HepG2 (cell line): ENCODE results near the gene LOXL3. TPM values are rescaled to one million over a fixed set of nuclear protein-coding genes. Genes with fewer than 3 reads are reported as not detected.

ENCODE experiments used
- ARID5B ChIP-seq: IDR thresholded peaks from 2 replicates; pipeline ENCODE4 v1.4.0; 2020; ENCODE audit warnings: mild to moderate bottlenecking, missing genetic modification reagents
- GMEB2 ChIP-seq: IDR thresholded peaks from 2 replicates; pipeline ENCODE4 v1.6.1; 2016; ENCODE audit warnings: missing biosample characterization, missing genetic modification reagents, low read depth
- IKZF5 ChIP-seq: IDR thresholded peaks from 2 replicates; pipeline ENCODE4 v1.6.1; 2018; ENCODE audit warnings: missing genetic modification reagents, mild to moderate bottlenecking, missing compliant biosample characterization
- KLF6 ChIP-seq: IDR thresholded peaks from 2 replicates; pipeline ENCODE4 v1.8.0; 2016; ENCODE audit warnings: missing biosample characterization, missing genetic modification reagents
- MAZ ChIP-seq, 2 experiments: sonication (generic) in 1 of 2; formaldehyde crosslinking in 1 of 2; IDR thresholded peaks; 2 replicates each; pipeline versions ENCODE4 v1.5.0 to v1.6.1; 2012 to 2020; ENCODE audit warnings: low read depth in 2 of 2, mild to moderate bottlenecking in 2 of 2, borderline replicate concordance in 1 of 2, improper control_type of control experiment in 1 of 2, low read length in 1 of 2, missing genetic modification reagents in 1 of 2, moderate library complexity in 1 of 2
- MXI1 ChIP-seq: IDR thresholded peaks from 3 replicates; pipeline ENCODE4 v1.6.1; 2012; ENCODE audit warnings: low read depth, low read length, inconsistent platforms, borderline replicate concordance
- POLR2AphosphoS2 ChIP-seq: IDR thresholded peaks from 2 replicates; pipeline ENCODE4 v1.6.1; 2011; ENCODE audit warnings: low read depth, low read length, improper control_type of control experiment
- ZBTB3 ChIP-seq: sonication (generic); formaldehyde crosslinking; IDR thresholded peaks from 2 replicates; pipeline ENCODE4 v1.4.0; 2020; ENCODE audit warnings: low read depth, mild to moderate bottlenecking, moderate library complexity, missing genetic modification reagents, borderline replicate concordance
- ZNF747 ChIP-seq: sonication (generic); formaldehyde crosslinking; IDR thresholded peaks from 2 replicates; pipeline ENCODE4 v1.8.1; 2023; ENCODE audit warnings: missing genetic modification reagents, mild to moderate bottlenecking, borderline replicate concordance
- polyA plus RNA-seq, 8 experiments: library from polyadenylated mRNA; depleted of rRNA in 3 of 8; stranded (reverse) in 7 of 8; unstranded in 1 of 8; fragments of >200 nt; fragmentation: Illumina TruSeq in 4 of 8; extraction: Trizol in 4 of 8; gene quantifications; 2 replicates each; pipeline versions ENCODE4 v1.2.1 to v1.2.3, GENCODE V29; 2011 to 2016; ENCODE audit warnings: low read depth in 4 of 8, missing spikeins in 1 of 8, mixed read lengths in 1 of 8; ENCODE audit not compliant: insufficient read depth in 1 of 8
- total RNA-seq, 5 experiments: library from RNA; depleted of rRNA; stranded (reverse); fragments of >200 nt; fragmentation: Illumina TruSeq; extraction: Trizol; gene quantifications; 2 replicates each; pipeline ENCODE4 v1.2.3, GENCODE V29; 2016; ENCODE audit warnings: low read depth in 1 of 5
- TF ChIP-seq, protein P1 (sequence below): sonication (generic); formaldehyde crosslinking; IDR thresholded peaks from 2 replicates; pipeline ENCODE4 v1.8.1; 2023; ENCODE audit warnings: missing genetic modification reagents, mild to moderate bottlenecking, borderline replicate concordance
- TF ChIP-seq, protein P2 (sequence below): sonication (generic); formaldehyde crosslinking; IDR thresholded peaks from 2 replicates; pipeline ENCODE4 v1.5.1; 2020; ENCODE audit warnings: mild to moderate bottlenecking, missing genetic modification reagents, moderate library complexity
- TF ChIP-seq, protein P3 (sequence below): sonication (generic); formaldehyde crosslinking; IDR thresholded peaks from 2 replicates; pipeline ENCODE4 v1.5.1; 2020; ENCODE audit warnings: missing genetic modification reagents, mild to moderate bottlenecking, borderline replicate concordance

LOXL3 gene
- total and polyA plus RNA-seq, 2 of the 13 experiments (the other 11 are each of a cell fraction or from before 2014, with no cell fraction given), result 0.55 to 6.5 TPM

DNA sequence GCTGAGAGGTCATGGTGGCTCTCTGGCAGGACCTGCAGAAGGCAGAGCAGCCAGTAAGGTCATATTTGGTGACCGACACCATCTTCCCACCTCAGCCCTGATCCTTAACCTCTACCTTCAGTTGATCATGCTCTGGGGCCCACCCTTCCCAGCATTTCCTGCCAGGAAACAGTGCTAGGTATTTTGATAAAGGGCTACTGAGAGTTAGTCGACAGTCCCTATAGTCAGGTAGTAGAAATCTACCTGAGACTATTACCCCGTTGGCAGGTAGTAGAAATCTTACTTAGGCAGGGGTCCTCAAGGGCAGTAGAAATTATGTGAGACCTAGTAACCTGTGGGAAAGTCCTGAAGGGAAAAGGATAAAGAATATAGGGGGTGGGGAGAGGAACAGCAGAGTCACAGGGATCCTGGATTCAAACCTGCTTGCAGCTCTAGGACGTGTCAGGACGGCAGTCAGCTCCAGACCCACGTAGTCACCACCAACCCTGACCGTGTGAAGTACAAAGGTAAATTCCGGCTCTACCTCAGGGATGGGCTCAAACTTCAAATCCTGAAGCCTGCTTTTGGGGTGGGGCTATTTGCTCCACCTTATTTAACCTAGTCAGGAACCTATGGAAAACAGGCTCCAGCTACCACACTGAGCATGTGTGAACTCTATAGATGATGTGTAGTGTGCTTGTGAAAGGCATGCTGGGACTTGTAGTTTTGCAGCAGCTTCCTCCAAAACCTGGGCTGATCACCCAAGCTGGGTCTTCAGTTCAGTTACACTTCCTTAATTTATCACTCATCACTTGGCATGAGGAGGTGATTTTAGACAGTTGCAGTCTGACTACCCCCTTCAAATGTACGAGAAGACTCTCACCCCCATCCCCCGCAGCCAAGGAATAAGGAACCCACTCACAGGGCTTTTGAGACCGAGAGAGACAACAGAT lies 27.8 kb downstream of the LOXL3 start, which contains the start of gene DQX1 (continued):
- TF ChIP-seq ARID5B (CRISPR knock-in tag), result peak; percentile 69; the same call in 1 of the 2 replicates
- peak; percentile 70 for TF ChIP-seq ZNF747
- peak; percentile 66; the same call in 1 of the 2 replicates for TF ChIP-seq MAZ (IDR thresholded peaks at IDR 0.05; ENCODE audit: borderline replicate concordance, low read depth, low read length)
- peak; percentile 45; the same call in 1 of the 2 replicates for TF ChIP-seq MAZ (CRISPR knock-in tag; IDR thresholded peaks at IDR 0.05; ENCODE audit: low read depth)
- TF ChIP-seq, protein P1, sequence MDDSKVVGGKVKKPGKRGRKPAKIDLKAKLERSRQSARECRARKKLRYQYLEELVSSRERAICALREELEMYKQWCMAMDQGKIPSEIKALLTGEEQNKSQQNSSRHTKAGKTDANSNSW (CRISPR knock-in tag), result no peak
- TF ChIP-seq POLR2AphosphoS2, result peak; percentile 88
- TF ChIP-seq KLF6 (CRISPR knock-in tag), result peak; percentile 76; the same call in 1 of the 2 replicates
- 0 out of 2 replicates have a peak, but pooled peaks have one; percentile 29 for TF ChIP-seq ZBTB3 (CRISPR knock-in tag)
- peak; percentile 38; the same call in 1 of the 2 replicates for TF ChIP-seq GMEB2 (CRISPR knock-in tag)
- TF ChIP-seq, protein P2, sequence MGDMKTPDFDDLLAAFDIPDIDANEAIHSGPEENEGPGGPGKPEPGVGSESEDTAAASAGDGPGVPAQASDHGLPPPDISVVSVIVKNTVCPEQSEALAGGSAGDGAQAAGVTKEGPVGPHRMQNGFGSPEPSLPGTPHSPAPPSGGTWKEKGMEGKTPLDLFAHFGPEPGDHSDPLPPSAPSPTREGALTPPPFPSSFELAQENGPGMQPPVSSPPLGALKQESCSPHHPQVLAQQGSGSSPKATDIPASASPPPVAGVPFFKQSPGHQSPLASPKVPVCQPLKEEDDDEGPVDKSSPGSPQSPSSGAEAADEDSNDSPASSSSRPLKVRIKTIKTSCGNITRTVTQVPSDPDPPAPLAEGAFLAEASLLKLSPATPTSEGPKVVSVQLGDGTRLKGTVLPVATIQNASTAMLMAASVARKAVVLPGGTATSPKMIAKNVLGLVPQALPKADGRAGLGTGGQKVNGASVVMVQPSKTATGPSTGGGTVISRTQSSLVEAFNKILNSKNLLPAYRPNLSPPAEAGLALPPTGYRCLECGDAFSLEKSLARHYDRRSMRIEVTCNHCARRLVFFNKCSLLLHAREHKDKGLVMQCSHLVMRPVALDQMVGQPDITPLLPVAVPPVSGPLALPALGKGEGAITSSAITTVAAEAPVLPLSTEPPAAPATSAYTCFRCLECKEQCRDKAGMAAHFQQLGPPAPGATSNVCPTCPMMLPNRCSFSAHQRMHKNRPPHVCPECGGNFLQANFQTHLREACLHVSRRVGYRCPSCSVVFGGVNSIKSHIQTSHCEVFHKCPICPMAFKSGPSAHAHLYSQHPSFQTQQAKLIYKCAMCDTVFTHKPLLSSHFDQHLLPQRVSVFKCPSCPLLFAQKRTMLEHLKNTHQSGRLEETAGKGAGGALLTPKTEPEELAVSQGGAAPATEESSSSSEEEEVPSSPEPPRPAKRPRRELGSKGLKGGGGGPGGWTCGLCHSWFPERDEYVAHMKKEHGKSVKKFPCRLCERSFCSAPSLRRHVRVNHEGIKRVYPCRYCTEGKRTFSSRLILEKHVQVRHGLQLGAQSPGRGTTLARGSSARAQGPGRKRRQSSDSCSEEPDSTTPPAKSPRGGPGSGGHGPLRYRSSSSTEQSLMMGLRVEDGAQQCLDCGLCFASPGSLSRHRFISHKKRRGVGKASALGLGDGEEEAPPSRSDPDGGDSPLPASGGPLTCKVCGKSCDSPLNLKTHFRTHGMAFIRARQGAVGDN, result peak; percentile 45
- TF ChIP-seq, protein P3, sequence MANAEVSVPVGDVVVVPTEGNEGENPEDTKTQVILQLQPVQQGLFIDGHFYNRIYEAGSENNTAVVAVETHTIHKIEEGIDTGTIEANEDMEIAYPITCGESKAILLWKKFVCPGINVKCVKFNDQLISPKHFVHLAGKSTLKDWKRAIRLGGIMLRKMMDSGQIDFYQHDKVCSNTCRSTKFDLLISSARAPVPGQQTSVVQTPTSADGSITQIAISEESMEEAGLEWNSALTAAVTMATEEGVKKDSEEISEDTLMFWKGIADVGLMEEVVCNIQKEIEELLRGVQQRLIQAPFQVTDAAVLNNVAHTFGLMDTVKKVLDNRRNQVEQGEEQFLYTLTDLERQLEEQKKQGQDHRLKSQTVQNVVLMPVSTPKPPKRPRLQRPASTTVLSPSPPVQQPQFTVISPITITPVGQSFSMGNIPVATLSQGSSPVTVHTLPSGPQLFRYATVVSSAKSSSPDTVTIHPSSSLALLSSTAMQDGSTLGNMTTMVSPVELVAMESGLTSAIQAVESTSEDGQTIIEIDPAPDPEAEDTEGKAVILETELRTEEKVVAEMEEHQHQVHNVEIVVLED (CRISPR knock-in tag), result peak; percentile 45
- TF ChIP-seq IKZF5 (CRISPR knock-in tag), result peak; percentile 75; the same call in 1 of the 2 replicates
- peak; percentile 79; the same call in 1 of the 3 replicates for TF ChIP-seq MXI1
